AG04449 (cell line): Measurements from ENCODE around the gene PBXIP1.

Source experiments
- CTCF ChIA-PET: fragments of 350-600 bp; formaldehyde crosslinking; extraction: SDS; loops from one replicate; lab custom pipeline; 2021; ENCODE audit warnings: antibody characterized with exemption; lab: Yijun Ruan, JAX
- POLR2A ChIA-PET: fragments of 400-600, 350-600 bp; formaldehyde crosslinking; extraction: SDS; loops from one replicate; lab custom pipeline; 2020; ENCODE audit warnings: antibody characterized with exemption, inconsistent platforms; lab: Yijun Ruan, JAX
- DNase-seq: peaks from one replicate; pipeline ENCODE4 v3.0.0-alpha.2; 2010; ENCODE audit warnings: low read depth, low spot score
- H3K4me3 ChIP-seq: 2 replicates; pipeline ENCODE4 v1.5.1; 2011; ENCODE audit warnings: low read depth, mild to moderate bottlenecking, control low read depth, low read length
- CTCF ChIP-seq: IDR thresholded peaks from one replicate; pipeline ENCODE4 v1.5.1; 2011; ENCODE audit warnings: mild to moderate bottlenecking, moderate library complexity, low read length, control low read depth, inconsistent platforms; ENCODE audit not compliant: insufficient read depth; ENCODE audit errors: missing control alignments

Gene PBXIP1

DNA sequence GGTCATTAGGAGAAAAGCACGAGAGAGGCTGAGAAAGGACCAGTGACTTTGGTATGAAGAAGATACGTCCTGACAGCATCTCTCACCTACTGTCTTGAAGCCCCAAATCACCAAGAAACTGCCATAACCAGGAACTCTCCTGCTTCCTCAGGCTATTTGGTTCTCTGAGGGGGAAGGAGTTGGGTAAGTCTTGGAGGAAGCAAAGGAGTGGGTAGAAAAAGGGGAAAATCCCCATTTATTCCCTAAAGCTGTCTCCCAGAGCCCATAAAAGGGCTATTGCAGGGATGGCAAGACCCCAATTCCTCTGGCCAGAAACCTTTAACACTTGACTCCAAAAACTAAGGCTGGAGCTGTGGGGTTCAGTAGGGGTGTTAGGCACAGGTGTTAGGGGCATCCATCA is 2.1 kb upstream of the PBXIP1 start:
- no peak overlapping the region for H3K4me3 ChIP-seq
- CTCF ChIA-PET, result interaction anchor here (0.6 to 5.5 kb wide), 4 partner anchors 17 to 102 kb away, joined by 4 to 70 read pairs (median 48); partner anchors contain the start of gene LENEP
- TF ChIP-seq CTCF, result no peak
- POLR2A ChIA-PET, result interaction anchor here (0.5 kb wide), 1 partner anchor 16 kb away, joined by 4 read pairs; no protein-coding TSS in a partner anchor
- DNase-seq, result no peak

DNA sequence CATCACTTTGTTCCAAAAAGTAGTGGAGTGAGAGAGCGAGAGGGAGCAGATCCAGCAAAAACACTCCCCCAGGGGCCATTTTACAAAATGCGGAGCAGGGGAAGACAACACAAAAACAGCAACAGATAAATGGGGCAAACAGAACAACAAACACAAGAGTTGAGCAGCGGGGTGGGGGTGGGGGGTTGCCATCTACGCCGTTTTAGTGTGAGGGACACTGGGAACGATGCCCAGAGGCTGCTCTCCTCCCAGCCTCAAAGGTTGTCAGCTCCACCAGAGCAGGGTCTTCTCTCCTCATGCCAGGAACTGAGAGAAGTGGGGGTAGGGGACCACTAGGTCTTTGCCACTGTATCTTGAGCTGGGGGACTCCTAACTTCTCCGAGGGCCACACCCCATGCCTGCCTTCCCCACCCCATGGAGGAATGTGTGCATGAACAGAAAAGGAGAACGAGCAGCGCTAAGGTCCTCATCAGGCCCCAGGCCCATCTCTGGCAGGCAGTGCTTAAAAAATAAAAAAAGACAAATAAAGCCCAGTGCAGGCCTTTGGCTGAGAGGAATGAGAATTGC is 1.3 kb upstream of the PBXIP1 start:
- no peak for TF ChIP-seq CTCF
- POLR2A ChIA-PET, result interaction anchor here (3.2 kb wide), 1 partner anchor 13 kb away, joined by 22 read pairs; the partner anchor contains the start of gene SHC1
- CTCF ChIA-PET, result interaction anchor here (0.5 to 5.5 kb wide), 11 partner anchors 15 to 287 kb away, joined by 3 to 70 read pairs (median 11); partner anchors contain the start of genes ADAM15, LENEP and SHC1
- no peak for DNase-seq
- H3K4me3 ChIP-seq, result no peak overlapping the region

GRCh38 chr1:154956544-154956941 is 644 bp upstream of the PBXIP1 start:
- no peak for TF ChIP-seq CTCF
- no peak for DNase-seq
- ChIA-PET POLR2A (interaction anchor here (1.2 to 3.2 kb wide), 6 partner anchors 14 to 96 kb away, joined by 3 to 22 read pairs (median 7); partner anchors contain the start of genes CKS1B, PMVK and SHC1), CTCF (interaction anchor here (0.5 to 5.5 kb wide), 20 partner anchors 8 to 396 kb away, joined by 3 to 70 read pairs (median 8); partner anchors contain the start of genes ADAM15, LENEP and SHC1)
- H3K4me3 ChIP-seq, result peak overlapping the region; percentile 66

DNA sequence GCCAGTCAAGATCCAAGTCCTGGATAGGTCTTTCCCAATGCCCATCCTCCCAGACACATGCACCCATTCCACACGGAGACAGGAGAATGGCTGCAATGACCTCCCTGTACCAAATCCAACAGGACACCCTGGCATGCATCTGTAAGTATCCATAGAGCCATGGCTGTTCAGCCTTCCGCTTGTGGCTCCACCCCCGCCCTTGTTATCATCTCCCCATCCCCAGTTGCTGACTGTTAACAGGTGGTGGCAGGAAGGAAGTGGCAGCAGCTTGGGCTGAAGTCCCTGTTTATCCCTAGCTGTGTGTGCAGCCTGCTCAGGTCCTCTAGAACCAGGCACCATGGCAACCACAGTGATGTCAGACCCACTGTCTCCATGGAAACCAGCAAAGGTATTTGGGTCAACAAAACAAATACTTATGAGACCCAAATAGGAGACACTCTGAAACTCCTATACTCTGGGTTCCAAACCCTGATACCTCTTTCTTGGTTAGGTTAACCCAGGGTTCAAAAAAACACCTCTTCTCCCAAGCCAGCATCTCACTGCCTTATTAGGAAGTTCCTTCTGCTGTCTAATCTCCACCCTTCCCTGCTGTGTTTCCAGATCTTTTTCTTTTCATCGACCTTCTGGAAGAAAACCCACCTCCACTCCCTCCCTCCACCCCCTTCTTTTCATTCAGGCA is 721 bp downstream of the PBXIP1 start:
- peak overlapping the region; percentile 66 for H3K4me3 ChIP-seq
- DNase-seq, result no peak
- POLR2A ChIA-PET, result interaction anchor here (0.7 to 3.2 kb wide), 10 partner anchors 15 to 97 kb away, joined by 3 to 22 read pairs (median 4); partner anchors contain the start of genes CKS1B, LENEP, PMVK and SHC1
- TF ChIP-seq CTCF, result no peak
- CTCF ChIA-PET, result interaction anchor here (0.7 to 5.5 kb wide), 28 partner anchors 9 to 395 kb away, joined by 3 to 70 read pairs (median 6); partner anchors contain the start of genes ADAM15, FLAD1, KRTCAP2 and LENEP

DNA sequence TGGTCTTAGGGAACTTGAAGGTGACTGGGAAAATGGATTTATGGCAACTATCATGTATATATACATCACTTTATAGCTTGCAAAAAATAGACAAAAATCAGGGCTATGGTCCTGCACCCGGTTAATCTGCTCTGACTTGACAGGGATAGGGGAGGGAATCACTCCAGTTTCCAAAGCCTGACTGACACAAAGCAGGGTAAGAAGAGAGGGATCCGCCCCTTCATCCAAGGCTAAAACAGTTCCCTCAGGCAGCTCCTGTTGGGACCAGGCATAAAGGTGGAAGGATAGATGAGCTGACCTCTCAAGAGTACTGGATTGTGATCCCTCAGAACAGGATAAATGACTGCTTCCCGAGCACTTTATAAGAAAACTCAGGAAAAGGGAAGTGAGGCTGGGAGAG is 1.4 kb downstream of the PBXIP1 start:
- DNase-seq, result no peak
- ChIA-PET POLR2A (interaction anchor here (2.0 to 3.2 kb wide), 2 partner anchors 16 to 44 kb away, joined by 6 to 22 read pairs; partner anchors contain the start of gene SHC1), CTCF (interaction anchor here (0.7 to 5.5 kb wide), 16 partner anchors 10 to 394 kb away, joined by 3 to 70 read pairs (median 9); partner anchors contain the start of genes LENEP, PMVK and SHC1)
- peak overlapping the region; percentile 66 for H3K4me3 ChIP-seq
- TF ChIP-seq CTCF, result no peak

- ChIA-PET CTCF (interaction anchor here (1.4 to 5.5 kb wide), 8 partner anchors 8 to 394 kb away, joined by 3 to 70 read pairs (median 15); partner anchors contain the start of genes LENEP and PYGO2), POLR2A (no interaction called here)
- DNase-seq, result no peak
- H3K4me3 ChIP-seq, result no peak overlapping the region
- TF ChIP-seq CTCF, result no peak
These were observed 2.3 kb downstream of the PBXIP1 start for GRCh38 chr1:154953611-154954038.
